ENCODE results near the gene KDM8.

KDM8 gene

DNA sequence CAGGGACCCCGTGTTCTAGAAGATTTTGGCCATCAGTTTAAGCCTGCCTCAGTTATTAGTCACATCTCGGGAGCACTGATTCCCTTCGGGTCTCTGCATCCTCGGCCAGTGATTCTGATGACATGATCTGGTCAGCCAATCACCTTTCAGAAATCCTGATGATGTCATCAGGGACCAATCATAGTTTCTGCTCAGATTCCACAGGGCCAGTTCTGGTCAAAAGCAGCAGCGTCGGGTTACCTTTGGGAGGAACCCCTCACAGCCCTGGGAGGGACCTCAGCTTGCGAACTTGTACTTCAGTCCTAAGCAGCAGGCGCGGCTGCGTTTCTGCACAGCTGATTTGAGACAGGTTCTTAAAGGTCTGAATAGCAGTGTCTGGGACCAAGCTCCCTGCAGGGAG, 13.9 kb downstream of the KDM8 start:
- DNase-seq, result no peak

DNA sequence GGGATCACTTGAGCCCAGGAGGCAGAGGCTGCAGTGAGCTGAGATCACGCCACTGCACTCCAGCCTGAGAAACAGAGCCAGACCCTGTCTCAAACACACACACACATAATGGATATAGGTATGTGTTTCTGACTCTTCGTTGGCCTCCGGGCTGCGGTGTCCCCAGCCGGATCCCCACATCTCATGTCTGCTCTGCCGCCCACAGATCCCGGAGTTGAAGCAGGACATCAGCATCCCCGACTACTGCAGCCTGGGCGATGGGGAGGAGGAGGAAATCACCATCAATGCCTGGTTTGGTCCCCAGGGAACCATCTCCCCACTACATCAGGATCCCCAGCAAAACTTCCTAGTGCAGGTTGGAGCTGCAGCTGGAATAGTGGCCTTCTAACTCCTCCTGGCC, 15.4 kb downstream of the KDM8 start:
- DNase-seq, result no peak

DNA sequence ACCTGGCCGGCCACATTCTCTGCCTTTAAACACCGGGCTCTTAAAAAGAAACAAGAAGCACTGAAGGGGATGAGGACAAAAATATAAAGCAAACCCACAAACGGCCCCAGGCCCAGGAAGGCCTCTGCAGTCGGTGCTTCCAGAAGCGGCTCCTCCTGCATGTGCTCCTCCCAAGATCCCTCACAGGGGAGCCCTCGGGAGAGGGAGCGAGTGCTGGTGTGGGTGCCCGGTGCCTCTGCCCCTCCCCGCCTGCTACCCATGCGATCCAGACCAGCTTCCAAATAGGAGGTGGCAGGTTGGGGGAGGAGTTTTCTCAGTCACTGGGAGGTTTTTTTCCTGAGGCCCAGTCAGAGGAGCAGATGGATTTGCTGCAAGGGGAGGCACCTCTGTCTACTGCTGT, 15.8 kb downstream of the KDM8 start:
- no peak for DNase-seq

DNA sequence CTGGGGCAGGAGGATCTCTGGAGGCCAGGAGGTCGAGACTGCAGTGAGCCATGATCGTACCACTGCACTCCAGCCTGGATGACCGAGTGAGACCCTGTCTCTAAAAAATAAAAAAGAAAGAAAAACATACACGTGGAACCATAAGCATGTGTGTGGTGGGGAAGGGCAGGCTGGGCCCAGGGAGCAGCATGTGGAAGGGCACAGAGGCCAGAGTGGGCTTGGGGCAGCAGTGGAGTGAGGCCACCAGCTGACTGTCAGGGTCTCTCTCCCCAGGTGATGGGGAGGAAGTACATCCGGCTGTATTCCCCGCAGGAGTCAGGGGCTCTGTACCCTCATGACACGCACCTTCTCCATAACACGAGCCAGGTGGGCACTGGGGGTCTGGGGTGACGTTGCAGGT, 16.8 kb downstream of the KDM8 start:
- DNase-seq, result no peak

DNA sequence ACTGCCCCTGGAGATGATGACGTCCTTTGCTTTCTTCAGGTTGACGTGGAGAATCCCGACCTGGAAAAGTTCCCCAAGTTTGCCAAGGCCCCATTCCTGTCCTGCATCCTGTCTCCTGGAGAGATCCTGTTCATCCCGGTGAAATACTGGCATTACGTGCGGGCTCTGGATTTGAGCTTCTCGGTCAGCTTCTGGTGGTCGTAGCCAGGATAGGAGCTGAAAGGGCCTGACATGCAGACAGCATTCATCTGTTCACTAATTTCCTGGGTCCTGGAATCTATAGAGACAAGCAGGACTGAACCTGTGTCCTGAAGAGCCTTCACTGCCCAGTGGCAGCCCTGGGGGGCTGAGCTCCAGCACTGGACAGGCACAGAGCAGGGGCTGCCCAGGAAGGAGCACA, 17.2 kb downstream of the KDM8 start:
- no peak for DNase-seq

DNA sequence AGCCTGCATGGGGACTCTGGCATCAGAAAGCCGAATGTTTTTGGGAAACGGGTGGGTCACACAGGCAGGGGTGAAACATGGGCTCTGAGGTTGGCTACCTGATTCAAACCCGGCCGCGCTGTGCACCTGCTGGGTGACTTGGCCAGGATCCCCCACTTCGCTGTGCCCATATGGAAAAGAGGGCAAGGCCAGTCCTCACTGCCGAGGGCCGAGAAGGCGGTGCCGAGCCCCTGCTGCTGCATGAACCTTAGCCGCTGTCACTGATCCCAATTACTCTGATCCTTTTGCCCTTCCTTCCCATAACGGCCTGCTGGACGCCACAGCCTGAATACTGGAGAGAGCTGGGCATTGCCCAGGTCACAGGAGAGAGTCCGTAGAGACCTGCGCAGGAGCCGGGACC, 17.7 kb downstream of the KDM8 start:
- no peak for DNase-seq

DNA sequence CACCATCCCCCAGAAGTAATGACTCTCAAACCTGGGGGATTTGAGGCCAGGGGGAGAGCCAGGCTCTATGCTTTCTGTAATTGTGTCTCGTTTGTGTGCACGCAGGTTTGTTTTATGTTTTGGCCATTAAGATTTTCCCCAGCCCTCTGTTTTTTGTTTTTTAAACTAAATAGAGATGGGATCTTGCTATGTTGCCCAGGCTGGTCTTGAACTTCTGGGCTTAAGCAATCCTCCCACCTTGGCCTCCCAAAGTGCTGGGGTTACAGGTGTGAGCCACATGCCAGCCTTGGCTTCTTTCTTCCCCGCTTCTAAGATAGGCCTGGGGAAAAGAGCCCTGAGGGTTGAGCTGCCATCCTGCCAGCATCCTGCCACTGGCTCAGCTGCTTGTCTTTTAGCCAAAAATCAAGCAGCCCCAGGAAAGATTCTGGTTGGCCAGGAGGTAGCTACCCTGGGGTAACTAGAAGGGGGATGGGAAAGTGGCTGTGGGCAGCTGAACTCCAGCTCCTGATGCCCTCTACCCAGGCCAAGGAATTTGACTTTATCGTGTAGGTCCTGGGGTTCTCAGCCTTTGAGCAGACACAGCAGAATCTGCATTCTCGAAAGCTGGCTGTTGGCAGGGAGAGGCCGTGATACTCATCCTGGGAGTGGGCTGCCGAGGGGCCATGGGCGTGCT, 18.4 kb downstream of the KDM8 start:
- DNase-seq, result no peak

DNA sequence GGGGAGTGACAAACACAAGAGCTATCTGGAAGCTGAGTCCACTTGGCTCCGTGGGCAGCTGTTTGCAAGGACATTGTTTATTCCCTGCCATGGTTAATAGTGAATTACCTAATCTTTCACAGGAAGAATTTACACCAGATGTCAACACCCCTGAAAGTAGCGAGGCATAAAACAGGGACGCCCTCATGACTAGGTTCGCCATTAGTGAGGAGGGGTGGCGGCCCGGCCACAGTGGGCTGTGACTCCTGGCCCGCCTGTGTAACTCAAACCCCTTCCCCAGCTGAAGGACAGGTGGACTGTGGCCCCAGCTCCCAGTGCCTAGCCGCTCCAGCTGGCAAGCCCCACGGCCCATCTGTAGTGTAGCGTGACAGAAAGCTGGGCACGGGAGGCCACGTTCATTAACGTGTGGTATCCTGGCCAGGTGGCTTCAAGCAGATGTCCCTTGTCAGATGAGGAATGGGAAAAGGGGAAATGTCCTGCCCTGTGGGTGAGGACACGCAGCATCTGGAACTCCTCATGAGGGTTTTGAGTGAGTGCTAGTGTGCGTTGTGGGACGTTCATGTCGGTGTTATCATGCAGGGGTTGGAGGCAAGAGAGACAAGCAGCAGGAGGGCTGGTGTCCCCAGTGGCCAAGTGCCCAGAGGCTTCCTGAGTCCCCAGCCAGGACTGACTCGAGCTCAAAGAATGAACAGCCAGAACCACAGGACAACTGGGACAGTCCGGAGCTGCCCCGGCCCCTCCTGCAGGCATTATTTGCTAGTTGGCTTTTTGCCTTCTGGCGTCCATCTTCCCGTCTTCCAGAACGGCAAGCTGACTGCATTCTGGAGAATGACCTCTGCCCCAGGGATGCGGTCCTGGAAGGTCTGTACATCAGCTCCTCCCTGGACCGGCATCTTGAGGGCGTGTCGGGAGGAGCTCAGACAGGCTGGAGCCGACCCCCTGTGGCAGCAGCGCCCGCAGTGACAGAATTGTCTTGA, 19.2 kb downstream of the KDM8 start:
- no peak for DNase-seq

DNA sequence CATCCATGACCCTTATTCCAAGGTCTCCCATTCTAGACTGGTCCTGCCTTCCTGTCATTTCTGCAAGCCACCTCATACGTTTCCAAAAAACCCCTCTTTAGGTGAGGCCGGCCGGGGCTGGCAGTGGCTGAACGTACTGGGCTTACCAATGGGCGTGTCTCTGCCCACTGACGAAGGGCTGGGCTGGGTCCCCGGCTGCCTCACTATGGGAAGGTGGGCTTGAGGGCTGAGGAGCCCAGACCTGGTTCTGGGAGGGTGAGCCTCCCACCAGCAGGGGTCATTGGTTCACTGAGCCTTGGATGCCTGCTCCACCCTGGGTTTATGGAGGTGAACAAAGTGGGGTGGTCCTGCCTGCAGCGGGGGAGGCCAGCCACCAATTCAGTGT, 19.9 kb downstream of the KDM8 start:
- no peak for DNase-seq

DNA sequence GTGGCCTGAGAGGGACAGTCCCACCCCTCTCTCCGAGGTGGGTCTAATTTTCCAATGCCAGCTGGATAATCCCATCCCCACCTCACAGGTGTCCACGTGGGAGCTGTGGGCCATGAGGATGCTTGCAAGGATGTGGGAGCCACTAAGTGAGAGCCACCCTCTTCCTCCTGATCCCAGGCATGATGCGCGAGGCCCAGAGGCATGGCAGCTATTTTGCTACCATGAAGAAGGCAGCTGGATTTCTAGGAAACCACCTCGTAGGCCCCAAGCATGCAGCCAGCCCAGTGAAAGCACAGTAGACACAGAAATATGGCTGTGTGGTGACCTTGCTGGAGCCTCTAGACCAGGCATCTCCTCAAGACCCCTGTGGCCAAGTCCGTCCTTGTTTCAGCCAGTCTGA, 20.4 kb downstream of the KDM8 start:
- DNase-seq, result no peak

DNA sequence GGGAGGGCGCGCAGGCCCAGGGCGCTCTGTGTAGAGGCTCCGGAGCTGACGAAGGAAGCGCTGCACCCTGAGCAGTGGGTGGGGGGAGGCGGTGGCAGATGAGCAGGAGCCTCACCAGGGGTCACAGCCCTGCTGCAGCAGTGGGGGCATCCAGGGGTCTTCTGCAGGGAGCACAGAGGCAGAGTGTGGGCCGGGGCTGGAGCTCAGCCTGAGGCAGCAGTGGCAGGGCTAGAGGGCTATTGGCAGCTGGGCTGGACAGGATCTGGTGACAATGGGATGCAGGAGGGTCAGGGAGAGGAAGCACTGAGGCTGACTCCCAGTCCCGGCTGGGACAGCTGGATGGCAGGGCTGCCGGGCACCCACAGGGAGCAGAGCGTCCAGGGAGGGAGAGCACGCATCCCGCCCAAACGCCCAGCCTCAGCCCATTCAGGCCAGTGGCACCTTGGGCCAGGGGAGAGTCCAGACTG, 21.0 kb downstream of the KDM8 start:
- DNase-seq, result no peak

DNA sequence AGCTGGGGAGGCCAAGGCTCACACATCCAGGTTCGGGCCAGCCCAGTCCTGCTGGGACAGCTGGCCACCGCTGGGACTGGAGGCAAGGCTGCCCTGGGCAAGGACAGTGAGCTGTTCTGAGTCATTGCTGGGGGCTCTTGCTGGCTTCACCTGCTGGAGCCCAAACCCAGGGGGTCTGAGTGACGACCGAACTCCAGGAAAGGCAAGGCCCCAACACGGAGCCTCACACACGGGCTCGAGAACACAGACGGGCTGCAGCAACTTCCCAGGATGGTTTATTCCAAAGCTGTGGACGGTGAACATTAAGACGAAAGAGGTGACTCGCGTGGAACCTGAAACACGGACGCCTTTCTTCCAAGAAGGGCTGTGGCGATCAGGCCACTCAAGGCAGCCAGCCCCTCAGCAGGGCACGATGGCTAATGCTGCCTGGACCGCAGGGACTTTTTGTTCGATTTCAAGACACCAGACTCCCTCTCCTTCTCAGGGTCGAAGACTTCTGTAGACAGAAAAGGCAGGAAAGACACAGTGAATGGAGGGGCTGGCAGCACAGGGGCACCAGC, 21.5 kb downstream of the KDM8 start:
- no peak for DNase-seq

DNA sequence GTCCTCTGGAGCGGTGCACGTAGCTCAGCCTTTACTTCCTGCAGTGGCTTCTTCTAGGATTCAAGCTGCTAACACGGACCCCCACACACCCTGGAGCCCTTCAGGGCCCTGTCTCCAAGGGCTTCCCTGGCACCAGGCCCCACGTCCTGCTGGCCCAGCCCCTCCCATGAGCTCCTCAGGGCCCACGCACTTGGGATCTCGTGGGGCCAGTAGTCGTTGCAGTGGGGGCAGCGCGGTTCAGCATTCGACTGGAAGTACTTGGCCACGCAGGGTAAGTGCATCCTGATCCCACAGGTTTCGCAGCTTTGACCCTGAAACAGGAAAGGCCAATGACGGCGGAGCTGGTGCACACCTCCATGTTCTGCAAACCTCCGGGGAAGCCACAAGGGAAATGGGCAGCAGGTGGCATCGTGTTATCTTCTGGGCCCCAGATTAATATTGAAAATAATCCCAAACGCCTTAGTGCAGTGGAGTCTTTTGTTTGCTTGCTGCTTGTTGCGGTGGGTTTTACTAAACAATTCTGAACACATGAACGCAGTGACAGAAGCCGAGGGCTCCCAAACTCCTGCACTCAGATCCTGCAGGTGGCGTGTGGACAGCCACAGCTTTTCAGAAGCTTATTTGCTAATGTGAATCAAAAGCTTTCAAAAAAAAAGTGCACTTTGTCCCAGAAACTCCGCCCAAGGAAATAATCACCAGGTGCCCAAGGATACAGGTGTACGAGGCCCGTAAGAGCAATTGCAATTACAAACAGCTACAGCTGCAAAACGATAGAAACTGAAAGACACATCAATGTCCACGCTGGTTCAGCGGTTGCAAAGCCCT, 22.4 kb downstream of the KDM8 start:
- DNase-seq, result no peak

DNA sequence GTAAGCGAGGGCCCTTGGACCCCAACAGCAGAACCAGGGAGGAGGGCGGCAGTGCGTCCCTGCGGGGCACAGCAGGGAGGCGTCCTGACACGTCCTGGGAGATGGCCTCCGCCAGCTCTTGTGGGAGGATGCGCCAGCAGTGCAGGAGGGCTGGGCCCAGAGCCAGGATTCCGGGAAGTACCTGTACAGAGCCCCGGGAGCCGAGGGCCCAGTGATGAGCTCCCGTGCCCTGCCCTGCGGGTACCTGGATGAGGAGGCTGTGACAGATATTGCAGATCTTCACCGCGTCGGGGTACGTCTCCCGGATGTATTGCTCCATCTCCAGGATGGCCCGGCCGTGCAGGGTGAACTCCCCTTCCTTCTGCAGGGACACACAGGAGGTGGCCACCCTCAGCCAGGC, 23.1 kb downstream of the KDM8 start:
- peak; percentile 10 for DNase-seq

DNA sequence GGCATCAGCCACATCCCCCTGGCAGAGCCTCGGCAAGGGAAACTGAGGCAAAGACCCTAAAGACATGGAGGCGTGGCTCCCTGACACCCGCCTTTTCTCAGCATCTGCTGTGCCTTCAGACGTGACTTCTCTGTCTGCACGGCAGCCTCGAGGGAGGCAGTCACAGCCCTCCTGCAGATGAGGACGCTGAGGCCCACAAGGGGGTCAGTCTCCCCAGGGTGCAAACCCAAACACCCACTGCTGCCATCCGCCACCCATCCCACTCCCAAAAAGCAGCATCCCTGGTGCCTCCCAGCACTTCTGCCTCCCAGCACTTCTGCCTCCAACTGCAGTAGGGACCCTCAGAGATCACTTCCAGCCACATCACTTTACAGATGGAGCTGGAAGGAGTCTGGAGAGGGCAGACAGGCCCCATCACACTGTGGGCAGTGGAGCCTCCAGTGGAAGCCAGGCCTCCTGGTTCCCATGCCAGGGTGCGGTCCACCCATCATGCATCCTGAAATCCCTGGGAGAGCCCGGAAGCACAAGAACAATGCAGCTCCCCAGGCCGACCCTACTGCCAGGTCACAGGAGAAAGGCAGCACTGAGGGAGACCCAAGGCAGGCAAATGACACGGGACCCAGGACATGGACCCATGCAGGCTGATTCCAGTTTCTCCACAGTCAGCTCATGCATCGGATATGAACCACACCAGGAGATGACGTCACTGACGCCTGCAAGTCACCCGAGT, 23.8 kb downstream of the KDM8 start:
- DNase-seq, result no peak

DNA sequence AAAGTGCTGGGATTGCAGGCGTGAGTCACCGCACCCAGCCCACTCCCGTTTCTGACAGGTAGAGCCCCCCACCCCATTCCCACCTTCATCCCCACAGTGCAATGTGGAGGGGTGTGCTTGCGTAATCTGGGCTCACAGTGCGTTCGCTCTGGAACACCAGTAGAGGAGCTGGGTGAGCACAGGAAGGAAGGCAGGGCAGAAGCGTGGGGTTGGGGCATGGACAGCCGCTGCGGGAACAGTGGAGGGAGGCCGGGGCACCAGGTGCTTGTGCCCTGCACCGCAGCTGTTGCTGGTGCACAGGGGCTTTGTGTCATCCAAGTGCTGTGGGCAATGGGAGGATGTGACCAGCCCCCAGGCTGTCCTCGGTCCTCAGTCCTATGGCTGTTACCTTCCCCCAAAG, 24.7 kb downstream of the KDM8 start:
- no peak for DNase-seq

DNA sequence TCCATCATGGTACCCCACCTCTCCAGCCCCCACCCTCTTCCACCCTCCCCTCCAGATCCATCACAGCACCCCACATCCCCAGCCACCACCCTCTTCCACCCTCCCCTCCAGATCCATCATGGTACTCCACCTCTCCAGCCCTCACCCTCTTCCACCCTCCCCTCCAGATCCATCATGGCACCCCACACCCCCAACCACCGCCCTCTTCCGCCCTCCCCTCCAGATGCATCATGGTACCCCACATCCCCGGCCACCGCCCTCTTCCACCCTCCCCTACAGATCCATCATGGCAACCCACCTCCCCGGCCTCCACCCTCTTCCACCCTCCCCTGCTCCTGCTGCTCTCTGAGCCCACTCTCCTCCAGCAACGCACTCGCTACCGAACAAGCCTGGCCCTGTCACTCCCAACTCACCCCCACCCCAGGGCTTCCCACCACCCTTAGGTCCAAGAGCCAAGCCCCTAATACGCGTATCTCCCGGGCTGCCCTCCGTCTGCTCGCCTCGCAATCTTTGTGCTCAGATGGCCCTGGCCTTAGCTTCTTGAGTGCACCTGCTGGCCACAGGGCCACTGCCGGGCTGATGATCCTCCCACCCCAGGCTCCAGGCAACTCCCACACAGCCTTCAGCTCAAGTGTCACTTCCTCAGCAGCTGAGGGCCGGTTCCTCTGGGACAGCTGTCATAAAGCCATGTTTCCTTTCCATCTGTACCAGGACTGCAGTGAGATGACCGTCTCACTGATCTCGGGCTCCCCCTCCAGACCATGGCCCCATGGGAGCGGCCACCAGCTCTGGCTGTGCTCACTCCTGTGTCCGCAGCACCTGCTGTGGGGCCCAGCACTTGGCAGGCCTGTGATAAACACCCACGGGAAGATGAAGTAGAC, 25.5 kb downstream of the KDM8 start:
- DNase-seq, result peak; percentile 43

DNA sequence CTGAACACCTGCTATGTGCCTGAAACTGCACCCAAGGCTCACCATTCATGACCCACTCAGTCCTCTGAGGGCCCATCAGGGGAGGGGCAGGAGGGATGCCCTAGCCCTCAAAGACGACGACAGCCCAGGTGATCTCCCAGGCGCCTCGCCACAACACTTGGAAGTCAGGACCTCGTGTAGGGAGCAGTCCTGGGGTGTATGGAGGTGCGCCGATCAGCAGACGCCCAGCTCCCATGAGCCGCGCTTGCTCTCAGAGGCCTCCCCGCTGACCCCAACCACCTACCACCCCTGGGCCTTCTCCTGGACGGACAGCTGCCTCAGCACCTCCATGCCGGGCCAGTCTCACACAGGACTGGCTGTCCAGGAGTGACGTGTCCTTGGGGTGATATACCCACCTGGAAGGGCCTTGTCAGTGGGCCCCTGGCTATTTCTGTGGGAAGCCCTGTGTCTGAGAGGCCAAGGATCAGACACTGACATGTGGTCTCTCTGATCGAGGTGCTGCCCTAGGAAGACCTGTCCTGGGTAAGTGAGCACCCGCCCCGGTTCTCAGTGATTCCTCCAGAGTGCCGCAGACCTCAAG, 26.7 kb downstream of the KDM8 start:
- DNase-seq, result no peak

DNA sequence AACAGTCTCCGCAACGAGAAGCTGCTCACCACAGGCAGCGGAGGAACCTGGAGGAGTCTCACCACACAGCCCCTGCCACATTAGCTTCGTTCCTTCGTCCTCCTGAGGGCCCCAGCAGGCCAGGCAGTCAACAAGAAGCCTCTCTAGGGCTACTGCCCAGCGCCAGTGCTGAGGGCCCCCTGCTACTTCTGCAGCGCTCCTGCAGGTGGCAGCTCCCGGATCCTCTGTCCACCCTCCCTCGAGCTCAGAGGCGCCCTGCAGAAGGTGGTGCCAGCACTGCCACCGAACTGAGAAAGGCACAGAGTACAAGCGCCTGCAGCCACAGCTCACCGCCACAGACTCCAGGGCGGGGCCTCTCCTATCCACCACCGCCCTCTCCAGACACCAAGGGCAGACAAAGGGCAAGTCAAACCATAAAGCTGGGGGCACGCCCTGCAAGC, 27.3 kb downstream of the KDM8 start:
- DNase-seq, result no peak

DNA sequence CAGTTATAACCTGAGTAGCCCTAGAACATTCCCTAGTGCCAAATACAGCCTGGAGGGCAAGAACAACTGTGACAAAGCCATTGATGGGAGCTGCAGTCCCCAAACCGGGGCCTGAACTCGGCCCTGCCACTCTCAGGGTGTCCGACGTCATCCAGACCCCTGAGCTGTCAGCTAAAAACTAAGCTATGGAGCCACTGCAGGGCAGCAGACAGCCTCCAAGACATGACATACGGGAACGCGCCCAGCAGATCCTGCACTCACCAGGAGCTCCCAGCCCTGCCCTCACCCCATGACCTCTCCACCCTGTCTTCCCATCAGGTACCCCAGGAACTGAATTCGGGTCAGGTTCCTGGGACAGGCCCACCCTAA, 28.4 kb downstream of the KDM8 start:
- no peak for DNase-seq
